A549 (cell line): Measurements from ENCODE around the gene SH3RF3.

Source experiments
- BCL3 ChIP-seq: fragments of >200 bp; sonication (Bioruptor Twin); formaldehyde crosslinking; IDR thresholded peaks from 3 replicates; pipeline ENCODE4 v1.6.1; 2016
- BHLHE40 ChIP-seq: IDR thresholded peaks from 2 replicates; pipeline ENCODE4 v1.6.1; 2012; ENCODE audit warnings: low read depth, low read length, inconsistent platforms
- CEBPB ChIP-seq, 2 experiments: fragments of >200 bp in 1 of 2; sonication (Bioruptor Twin) in 1 of 2; formaldehyde crosslinking in 1 of 2; IDR thresholded peaks; 2 replicates each; pipeline ENCODE4 v1.6.1; 2012 to 2016
- CHD2 ChIP-seq: fragments of 150-350 bp; IDR thresholded peaks from 2 replicates; pipeline ENCODE4 v1.6.1; 2014; ENCODE audit warnings: low read length; ENCODE audit not compliant: partially characterized antibody
- CTCF ChIP-seq: fragments of >200 bp; sonication (Bioruptor Twin); formaldehyde crosslinking; IDR thresholded peaks from 3 replicates; pipeline ENCODE4 v1.5.1; 2016
- ELK1 ChIP-seq: fragments of 150-350 bp; IDR thresholded peaks from 2 replicates; pipeline ENCODE4 v1.6.1; 2014; ENCODE audit warnings: low read depth, mild to moderate bottlenecking, low read length
- EP300 ChIP-seq, 2 experiments: fragments of >200 bp; sonication (Bioruptor Twin); formaldehyde crosslinking; IDR thresholded peaks; 2 replicates in 1 of 2; 3 replicates in 1 of 2; pipeline ENCODE4 v1.6.1; 2016 to 2017
- KDM1A ChIP-seq: fragments of 200-600 bp; sonication (generic); IDR thresholded peaks from 2 replicates; pipeline ENCODE4 v1.6.1; 2016; ENCODE audit warnings: low read depth, mild to moderate bottlenecking
- POLR2A ChIP-seq: IDR thresholded peaks from 2 replicates; pipeline ENCODE4 v1.6.1; 2012; ENCODE audit warnings: mild to moderate bottlenecking, low read length
- RAD21 ChIP-seq, 2 experiments: fragments of >200 bp in 1 of 2; sonication (Bioruptor Twin) in 1 of 2; formaldehyde crosslinking in 1 of 2; IDR thresholded peaks in 1 of 2; conservative IDR thresholded peaks in 1 of 2; 2 replicates in 1 of 2; 3 replicates in 1 of 2; pipeline ENCODE4 v1.6.1; 2012 to 2018; ENCODE audit warnings: inconsistent platforms in 1 of 2
- REST ChIP-seq: fragments of 200-600 bp; sonication (generic); IDR thresholded peaks from 2 replicates; pipeline ENCODE4 v1.6.1; 2016; ENCODE audit warnings: antibody characterized with exemption, mild to moderate bottlenecking, moderate library complexity
- RFX5 ChIP-seq: fragments of 450-650 bp; IDR thresholded peaks from 2 replicates; pipeline ENCODE4 v1.7.1; 2014; ENCODE audit warnings: antibody characterized with exemption, mild to moderate bottlenecking, moderate library complexity
- SMC3 ChIP-seq: fragments of >200 bp; sonication (Bioruptor Twin); formaldehyde crosslinking; IDR thresholded peaks from 3 replicates; pipeline ENCODE4 v1.6.1; 2018; ENCODE audit warnings: inconsistent platforms
- TF ChIP-seq, protein P1 (sequence below): fragments of 450-650 bp; IDR thresholded peaks from 2 replicates; pipeline ENCODE4 v1.6.1; 2014; ENCODE audit warnings: antibody characterized with exemption

DNA sequence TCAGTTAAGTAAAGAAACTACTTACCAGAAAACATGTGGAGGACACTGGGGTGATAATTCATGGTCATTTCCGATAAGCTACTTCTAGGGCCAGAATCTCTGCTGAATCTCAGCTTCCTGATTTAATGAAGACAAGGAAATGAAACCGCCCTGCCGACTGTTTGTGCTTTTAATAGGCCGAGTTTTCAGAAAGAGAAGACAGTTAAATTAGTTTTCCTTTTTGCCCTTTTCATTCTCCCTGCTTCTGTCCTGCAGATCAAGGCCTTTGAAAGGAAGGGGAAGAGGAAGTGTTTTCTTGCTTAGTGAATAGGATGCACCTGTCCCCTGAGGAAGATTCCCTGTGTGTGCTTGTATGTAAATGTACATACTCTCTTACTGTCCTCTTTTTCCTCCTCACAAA is 126.6 kb downstream of the SH3RF3 start:
- TF ChIP-seq SMC3 = no peak
- no peak for TF ChIP-seq REST
- no peak for TF ChIP-seq CEBPB (IDR thresholded peaks at IDR 0.05)
- TF ChIP-seq BCL3 = no peak
- TF ChIP-seq, protein P1, sequence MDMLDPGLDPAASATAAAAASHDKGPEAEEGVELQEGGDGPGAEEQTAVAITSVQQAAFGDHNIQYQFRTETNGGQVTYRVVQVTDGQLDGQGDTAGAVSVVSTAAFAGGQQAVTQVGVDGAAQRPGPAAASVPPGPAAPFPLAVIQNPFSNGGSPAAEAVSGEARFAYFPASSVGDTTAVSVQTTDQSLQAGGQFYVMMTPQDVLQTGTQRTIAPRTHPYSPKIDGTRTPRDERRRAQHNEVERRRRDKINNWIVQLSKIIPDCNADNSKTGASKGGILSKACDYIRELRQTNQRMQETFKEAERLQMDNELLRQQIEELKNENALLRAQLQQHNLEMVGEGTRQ = no peak
- TF ChIP-seq CTCF = no peak
- TF ChIP-seq EP300 (IDR thresholded peaks at IDR 0.05) = no peak
- TF ChIP-seq RAD21 (conservative IDR thresholded peaks at IDR 0.05 in 1 of 2, IDR thresholded peaks at IDR 0.05 in 1 of 2) = no peak
- no peak for TF ChIP-seq BHLHE40
- TF ChIP-seq POLR2A = no peak
- no peak for TF ChIP-seq CHD2
- no peak for TF ChIP-seq RFX5
- TF ChIP-seq KDM1A = no peak
- no peak for TF ChIP-seq ELK1
